ENCODE measurements around the gene TESMIN.

The TESMIN gene

DNA sequence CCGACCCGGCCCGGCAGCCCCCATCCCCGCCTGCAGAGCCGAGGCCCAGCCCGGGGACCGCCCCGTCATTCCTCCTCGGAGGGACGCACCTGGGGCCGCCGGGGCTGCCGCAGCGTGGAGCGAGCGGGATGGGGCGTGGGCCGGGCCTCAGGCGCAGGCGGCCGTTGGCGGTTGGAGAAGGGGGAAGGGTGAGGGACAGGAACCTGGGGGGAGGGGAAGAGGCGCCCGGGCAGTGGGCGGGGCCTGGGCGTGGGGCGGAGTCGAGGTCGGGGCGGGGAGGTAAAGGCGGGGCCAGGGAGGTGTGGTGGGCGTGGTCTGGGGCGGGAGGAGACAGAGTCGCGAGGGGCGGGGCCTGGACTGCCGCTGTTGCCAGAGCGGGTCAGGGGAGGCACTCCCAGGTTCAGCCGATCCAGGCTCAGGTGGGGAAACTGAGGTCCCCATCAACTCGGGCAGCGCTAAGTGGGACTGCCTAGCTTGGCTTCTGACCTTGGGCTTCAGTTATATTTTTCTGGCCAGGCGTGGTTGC lies at the start of gene TESMIN:
Gene TESMIN (minus strand): TSS at position 190 of the 526 bp plus-strand sequence. CDS start 860 bp downstream, outside the sequence.
- DNase-seq = peak in 1 of 2 donors; percentile 21

DNA sequence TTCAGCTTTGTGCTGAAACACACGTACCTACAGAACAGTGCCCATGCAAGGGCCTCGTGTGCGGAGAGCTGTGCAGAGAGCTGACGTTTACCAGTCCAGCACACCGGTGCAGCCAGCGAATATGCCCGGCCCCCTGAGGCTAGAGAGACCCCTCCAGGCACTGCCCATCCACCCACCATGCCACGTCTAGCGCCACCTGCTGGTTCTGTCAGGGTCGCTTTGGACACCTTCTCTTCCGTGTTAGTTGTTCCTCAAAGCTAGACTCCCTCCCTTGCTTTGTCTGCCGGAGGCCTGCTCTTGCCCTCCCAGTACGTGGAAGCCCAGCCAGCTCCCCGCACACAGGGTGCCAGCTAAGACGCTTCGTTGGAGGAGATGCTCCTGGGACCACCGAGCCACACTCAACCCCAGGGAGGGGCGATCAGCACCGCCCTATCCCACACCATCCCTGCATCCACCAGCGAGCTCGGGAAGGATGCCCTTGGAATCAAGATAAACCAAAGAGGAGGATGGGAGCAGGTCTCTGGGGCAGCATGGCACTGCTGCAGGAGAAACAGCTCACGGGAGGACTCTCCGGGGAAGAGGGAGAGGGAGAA lies 47.0 kb upstream of the TESMIN start:
- DNase-seq = no peak

DNA sequence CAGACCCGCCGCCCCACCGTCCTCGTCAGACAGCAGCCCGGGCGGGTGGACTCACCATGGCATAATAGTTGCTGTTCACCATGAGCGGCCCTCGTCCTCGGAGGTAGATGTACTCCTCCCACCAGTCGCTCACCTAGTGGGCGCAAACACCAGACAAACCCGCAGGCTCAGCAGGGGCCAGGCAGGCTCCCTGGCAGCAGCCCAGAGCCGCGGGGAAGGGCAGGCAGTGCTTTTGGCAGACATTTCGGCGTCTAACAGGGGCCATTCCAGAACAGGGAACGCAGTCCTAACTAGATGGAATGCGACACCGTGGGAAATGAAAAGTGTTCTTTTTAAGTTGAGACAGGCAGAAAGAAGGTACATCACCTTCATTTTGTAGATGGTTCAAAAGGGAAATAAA lies 45.5 kb upstream of the TESMIN start:
- peak in 1 of 2 donors; percentile 7 for DNase-seq

DNA sequence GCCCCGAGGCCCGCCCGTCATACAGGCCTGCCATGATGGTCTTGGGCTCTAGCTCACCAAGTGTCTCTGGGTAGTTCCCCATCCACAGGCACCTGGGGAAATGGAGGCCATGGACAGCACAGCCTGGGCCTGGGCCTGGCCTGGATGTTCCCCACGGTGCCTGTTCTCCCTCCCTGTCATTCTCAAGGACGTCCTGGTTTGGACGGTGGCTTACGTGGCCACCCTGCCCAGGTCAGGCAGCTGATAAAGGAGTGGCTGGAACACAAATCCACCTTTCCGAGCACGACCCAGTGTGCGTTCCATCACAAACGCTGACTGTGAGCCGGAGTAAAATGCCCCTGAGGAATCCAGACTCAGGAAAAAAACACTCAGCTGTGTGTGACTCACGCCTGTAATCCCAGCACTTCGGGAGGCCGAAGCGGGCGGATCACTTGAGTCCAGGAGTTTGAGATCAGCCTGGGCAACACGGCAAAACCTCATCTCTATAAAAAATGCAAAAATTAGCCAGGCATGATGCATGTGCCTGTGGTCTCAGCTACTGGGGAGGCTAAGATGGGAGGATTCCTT lies 41.2 kb upstream of the TESMIN start:
- DNase-seq = no peak

- DNase-seq = no peak
Measured at GRCh38 chr11:68784653-68785052, 33.3 kb upstream of the TESMIN start.

DNA sequence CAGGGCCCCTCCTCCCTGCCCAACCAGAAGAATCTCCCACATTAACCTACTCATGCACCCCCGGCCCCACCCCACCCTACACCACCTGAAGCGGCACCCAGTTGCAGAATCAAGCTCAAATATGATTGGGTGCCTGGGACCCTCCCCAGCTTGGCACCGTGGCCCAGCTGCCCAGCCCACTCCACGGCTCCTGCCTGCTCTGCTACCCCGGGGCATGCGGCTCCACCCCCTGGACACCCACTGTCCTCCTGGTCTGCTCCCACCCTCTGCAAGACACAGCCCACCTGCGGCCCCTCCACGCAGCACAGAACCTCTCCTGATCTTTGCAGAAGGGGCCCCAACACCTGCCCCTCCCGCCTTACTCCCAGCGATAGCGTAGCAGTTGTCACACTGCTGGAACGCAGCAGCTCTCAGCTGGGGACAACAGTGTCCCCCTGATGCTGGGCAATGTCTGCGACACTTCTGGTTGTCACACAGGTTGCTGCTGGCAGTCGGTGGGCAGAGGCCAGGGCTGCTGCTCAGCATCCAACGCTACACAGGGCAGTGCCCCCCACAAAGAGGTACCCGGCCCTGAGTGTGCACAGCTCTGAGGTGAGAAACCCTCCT lies 32.0 kb upstream of the TESMIN start:
- DNase-seq = no peak

DNA sequence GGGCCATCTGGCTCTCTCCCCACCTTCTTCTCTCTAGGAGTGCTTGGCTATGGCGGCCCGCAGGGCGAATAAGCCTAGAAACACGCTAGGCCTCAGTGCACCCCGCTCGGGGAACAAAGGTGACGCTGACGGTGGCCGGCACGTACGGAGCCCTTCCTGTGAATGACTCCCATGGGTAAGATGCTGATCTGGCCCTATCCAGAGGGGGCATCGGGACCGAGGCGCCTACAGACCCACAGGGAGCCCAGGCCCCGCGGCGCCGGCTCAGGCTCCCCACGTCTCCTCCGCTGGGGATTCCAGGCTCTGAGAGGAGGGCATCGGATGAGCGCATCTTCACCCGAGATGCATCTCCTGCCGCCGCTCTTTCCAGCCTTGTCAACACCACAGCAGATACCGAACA lies 31.4 kb upstream of the TESMIN start:
- DNase-seq = no peak

GRCh38 chr11:68780829-68781228 lies 29.5 kb upstream of the TESMIN start:
- no peak for DNase-seq

DNA sequence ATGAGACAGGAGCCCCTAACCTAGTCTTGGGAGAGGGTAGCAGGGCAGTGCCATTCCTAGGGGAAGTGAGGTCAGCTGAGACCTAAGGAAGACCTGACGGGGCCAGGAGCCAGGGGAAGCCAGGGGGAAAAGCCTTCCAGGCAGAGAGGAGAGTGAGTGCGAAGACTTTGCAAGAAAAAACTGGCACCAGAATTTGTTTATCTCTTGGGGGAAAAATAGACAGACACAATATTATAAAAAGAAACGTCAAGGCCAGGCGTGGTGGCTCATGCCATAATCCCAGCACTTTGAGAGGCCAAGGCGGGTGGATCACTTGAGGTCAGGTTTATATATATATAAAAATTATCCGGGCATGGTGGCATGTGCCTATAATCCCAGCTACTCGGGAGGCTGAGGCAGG lies 26.9 kb upstream of the TESMIN start:
- DNase-seq = no peak

DNA sequence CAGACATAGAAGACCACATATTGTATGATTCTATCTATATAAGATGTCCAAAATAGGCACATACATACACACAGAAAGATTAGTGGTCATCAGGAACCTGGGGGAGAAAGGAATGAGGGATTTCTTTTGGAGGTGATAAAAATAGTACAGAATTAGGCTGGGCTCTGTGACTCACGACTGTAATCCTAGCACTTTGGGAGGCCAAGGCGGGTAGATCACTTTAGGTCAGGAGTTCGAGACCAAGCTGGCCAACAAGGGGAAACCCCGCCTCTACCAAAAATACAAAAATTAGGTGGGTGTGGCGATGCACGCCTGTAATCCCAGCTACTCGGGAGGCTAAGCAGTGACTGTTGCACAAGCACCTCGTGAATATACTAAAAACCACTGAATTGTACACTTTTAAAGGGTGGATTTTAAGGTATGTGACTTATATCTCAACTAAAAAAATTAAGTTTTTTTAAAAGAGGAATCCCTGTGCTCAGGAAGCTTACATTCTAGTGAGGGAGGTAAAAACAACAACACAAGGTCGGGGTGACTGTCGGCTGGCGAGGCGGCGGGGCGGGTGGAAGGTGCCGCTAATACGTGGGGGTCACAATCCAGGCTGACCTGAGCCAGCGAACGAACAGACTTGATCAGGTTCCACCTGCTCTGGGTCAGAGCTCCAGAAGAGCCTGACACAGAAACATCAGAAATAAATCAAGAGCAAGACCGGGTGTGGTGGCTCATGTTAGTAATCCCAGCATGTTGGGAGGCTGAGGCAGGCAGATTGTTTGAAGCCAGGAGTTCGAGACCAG lies 25.3 kb upstream of the TESMIN start:
- no peak for DNase-seq

DNA sequence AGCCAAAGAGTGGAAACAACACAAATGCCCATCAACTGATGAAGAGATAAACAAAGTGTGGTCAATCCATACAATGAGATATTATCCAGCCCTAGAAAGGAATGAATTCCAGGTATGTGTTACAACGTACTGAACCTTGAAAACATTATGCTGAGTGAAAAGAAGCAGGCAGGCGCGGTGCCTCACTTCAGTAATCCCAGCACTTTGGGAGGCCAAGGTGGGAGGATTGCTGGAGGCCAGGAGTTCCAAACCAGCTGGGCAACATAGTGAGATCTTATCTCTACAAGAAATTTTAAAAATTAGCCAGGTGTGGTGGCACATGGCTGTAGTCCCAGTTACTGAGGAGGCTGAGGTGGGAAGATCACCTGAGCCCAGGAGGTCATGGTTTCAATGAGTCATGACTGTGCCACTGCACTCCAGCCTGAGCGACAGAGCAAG lies 24.6 kb upstream of the TESMIN start:
- DNase-seq = no peak

DNA sequence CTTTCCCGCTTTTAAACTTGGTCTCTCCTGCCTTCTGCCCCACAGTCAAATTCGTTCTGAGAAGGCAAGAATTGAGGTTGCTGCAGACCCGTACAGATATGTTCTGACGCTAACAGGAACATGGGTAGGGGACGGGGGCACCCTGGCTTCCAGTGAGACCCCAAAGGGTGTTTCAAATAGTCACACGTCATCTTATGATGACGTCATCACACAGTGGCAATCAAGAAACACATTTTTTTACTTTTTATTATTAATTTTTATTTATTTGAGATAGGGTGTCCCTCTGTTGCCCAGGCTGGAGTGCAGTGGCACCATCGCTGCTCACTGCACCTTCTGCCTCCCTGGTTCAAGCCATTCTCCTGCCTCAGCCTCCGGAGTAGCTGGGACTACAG lies 22.9 kb upstream of the TESMIN start:
- DNase-seq = no peak

- DNase-seq = no peak
Measured at GRCh38 chr11:68773521-68774193, 22.3 kb upstream of the TESMIN start.

- DNase-seq = no peak
Measured at GRCh38 chr11:68772936-68773335, 21.6 kb upstream of the TESMIN start.

GRCh38 chr11:68770781-68771180 lies 19.5 kb upstream of the TESMIN start:
- no peak for DNase-seq

- DNase-seq = no peak
Measured at GRCh38 chr11:68767672-68768071, 16.4 kb upstream of the TESMIN start.

DNA sequence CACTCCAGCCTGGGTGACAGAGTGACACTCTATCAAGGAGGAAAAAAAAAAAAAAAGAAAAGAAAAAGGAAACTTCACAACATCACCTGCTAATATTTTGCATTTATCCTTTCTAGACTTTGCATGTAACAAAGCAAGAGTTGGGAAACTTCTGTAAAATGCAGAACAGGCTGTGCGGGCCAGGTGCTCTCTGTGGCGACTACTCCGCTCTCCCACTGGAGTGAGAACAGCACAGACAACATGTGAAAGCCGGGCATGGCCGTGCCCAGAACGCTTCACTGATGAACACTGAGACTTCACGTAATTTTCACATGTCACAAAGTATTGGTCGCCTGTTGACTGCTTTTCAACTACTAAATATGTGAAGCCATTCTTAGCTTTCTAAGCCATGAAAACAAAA lies 15.5 kb upstream of the TESMIN start:
- DNase-seq = no peak

- DNase-seq = no peak
Measured at GRCh38 chr11:68764746-68765145, 13.4 kb upstream of the TESMIN start.

- no peak for DNase-seq
Measured at GRCh38 chr11:68763926-68764657, 12.8 kb upstream of the TESMIN start.

DNA sequence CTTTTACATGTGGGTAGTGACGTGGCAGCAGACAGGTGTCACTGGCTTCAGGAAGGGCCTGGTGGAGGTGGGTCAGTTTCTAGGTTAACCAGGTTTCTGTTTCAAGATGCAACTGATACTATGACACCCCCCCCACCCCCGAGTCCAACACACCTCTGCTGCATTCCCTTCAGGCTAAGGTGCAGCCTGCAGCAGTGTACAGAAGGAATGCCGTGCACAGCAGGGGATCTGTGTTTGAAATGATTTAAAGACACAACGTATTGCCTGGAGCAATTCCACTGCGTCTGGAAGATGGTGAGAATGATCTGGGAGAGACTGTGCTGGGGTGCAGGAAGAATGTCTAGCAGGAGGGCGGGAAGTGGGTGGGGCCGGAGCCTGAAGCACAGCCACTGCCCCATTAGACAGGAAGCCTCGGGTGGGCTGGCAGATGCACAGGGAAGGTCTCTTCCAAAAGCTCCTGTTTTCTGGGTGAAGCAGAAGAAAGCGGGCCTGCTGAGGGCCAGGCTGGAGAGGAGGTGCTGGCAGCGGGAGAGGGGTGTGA lies 11.9 kb upstream of the TESMIN start:
- DNase-seq = no peak

- no peak for DNase-seq
Measured at GRCh38 chr11:68762481-68762880, 11.2 kb upstream of the TESMIN start.

DNA sequence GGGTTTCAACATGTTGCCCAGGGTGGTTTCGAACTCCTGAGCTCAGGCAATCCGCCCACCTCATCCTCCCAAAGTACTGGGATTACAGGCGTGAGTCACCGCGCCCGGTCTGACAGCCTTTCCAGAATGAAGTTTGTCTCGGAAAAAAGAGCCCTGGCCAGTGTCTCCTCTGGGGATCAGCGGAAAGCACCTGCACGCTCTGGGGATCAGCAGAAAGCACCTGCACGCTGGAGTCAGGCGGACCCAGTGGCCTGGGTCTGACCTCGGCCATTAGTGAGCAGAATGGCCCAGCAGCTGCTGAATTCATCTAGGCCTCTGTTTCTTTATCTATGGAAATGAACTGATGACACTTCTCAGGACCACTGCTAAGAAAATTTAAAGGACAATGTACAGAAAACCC lies 10.5 kb upstream of the TESMIN start:
- no peak for DNase-seq
